Naive thymus-derived CD4-positive, alpha-beta T cell (primary cell): ENCODE data around the gene MKRN2. TPM values are rescaled to one million over a fixed set of nuclear protein-coding genes. Genes with fewer than 3 reads are reported as not detected.
A peak's percentile ranks its signal among the peaks of the same experiment; 100 is the strongest.

Experiments
- ATAC-seq: fragments of 150-1000 bp; cut with Tn5 transposase; 2 replicates; pipeline ENCODE4 v1.10.0; 2021; ENCODE audit warnings: mild to moderate bottlenecking, moderate library complexity
- CTCF ChIA-PET: fragments of 350-600 bp; sonication (Branson Sonifier 250); formaldehyde crosslinking; loops from one replicate; lab custom pipeline; 2021; ENCODE audit warnings: antibody characterized with exemption; lab: Charles Lee
- POLR2A ChIA-PET: fragments of 350-600 bp; sonication (Branson Sonifier 250); formaldehyde crosslinking; loops from one replicate; lab custom pipeline; 2021; ENCODE audit warnings: antibody characterized with exemption, inconsistent platforms; lab: Charles Lee
- DNase-seq, 9 donors: peaks; one replicate each; pipeline versions ENCODE4 v3.0.0 to v3.0.0-alpha.2; 2020 to 2022; ENCODE audit warnings: mixed read lengths in 1 of 9
- H3K27ac ChIP-seq: one replicate; pipeline ENCODE4 v1.7.0; 2013; ENCODE audit warnings: mild to moderate bottlenecking, low read depth, low read length, moderate library complexity
- H3K27me3 ChIP-seq, 2 donors: one replicate each; pipeline ENCODE4 v1.7.0; 2013; ENCODE audit warnings: low read length in 2 of 2, mild to moderate bottlenecking in 2 of 2, moderate library complexity in 2 of 2; ENCODE audit not compliant: control insufficient read depth in 2 of 2, insufficient read depth in 2 of 2
- H3K36me3 ChIP-seq, 3 experiments: 1 replicate in 2 of 3; 2 replicates in 1 of 3; pipeline ENCODE4 v1.7.0; 2013; ENCODE audit warnings: low read length in 3 of 3, mild to moderate bottlenecking in 3 of 3, moderate library complexity in 1 of 3; ENCODE audit not compliant: insufficient read depth in 3 of 3, control insufficient read depth in 2 of 3
- H3K4me1 ChIP-seq, 2 donors: one replicate each; pipeline ENCODE4 v1.7.0; 2013; ENCODE audit warnings: low read length in 2 of 2, mild to moderate bottlenecking in 2 of 2, moderate library complexity in 1 of 2; ENCODE audit not compliant: control insufficient read depth in 2 of 2, insufficient read depth in 2 of 2
- H3K4me3 ChIP-seq: 2 replicates; pipeline ENCODE4 v1.7.0; 2013; ENCODE audit warnings: mild to moderate bottlenecking, low read length
- H3K9me3 ChIP-seq, 3 experiments: 1 replicate in 2 of 3; 2 replicates in 1 of 3; pipeline ENCODE4 v1.7.0; 2013; ENCODE audit warnings: low read length in 3 of 3; ENCODE audit not compliant: control insufficient read depth in 2 of 3
- H3K27ac Mint-ChIP-seq, 9 donors: one replicate each; pipeline ENCODE4 v1.8.0; 2020 to 2022; ENCODE audit warnings: mixed read lengths in 9 of 9, mild to moderate bottlenecking in 8 of 9, moderate library complexity in 5 of 9, inconsistent platforms in 2 of 9
- H3K27me3 Mint-ChIP-seq, 5 donors: one replicate each; pipeline ENCODE4 v1.8.0; 2021 to 2022; ENCODE audit warnings: mixed read lengths in 5 of 5, mild to moderate bottlenecking in 1 of 5
- H3K36me3 Mint-ChIP-seq, 5 donors: one replicate each; pipeline ENCODE4 v1.8.0; 2020 to 2022; ENCODE audit warnings: mixed read lengths in 5 of 5, mild to moderate bottlenecking in 3 of 5, inconsistent platforms in 1 of 5
- H3K4me1 Mint-ChIP-seq, 7 donors: one replicate each; pipeline ENCODE4 v1.8.0; 2020 to 2022; ENCODE audit warnings: mixed read lengths in 7 of 7, mild to moderate bottlenecking in 3 of 7, inconsistent platforms in 1 of 7
- H3K4me3 Mint-ChIP-seq, 10 donors: one replicate each; pipeline ENCODE4 v1.8.0; 2020 to 2022; ENCODE audit warnings: mild to moderate bottlenecking in 10 of 10, mixed read lengths in 10 of 10, moderate library complexity in 6 of 10, inconsistent platforms in 2 of 10
- H3K9me3 Mint-ChIP-seq, 11 donors: one replicate each; pipeline ENCODE4 v1.8.0; 2020 to 2022; ENCODE audit warnings: mixed read lengths in 11 of 11, mild to moderate bottlenecking in 4 of 11, inconsistent platforms in 1 of 11, moderate library complexity in 1 of 11
- intact Hi-C, 2 donors: fragments of 100-400 bp; cut with micrococcal nuclease; formaldehyde crosslinking; loops; one replicate each; pipeline ENCODE4 v1.15.1; 2023
- polyA plus RNA-seq, 2 donors: library from polyadenylated mRNA; unstranded; fragments of 300-500 nt; fragmentation: Illumina TruSeq; gene quantifications; one replicate each; pipeline ENCODE4 v1.2.3, GENCODE V29; 2021
- total RNA-seq, 6 experiments: library from RNA in 5 of 6; stranded (reverse) in 5 of 6; gene quantifications; 1 replicate in 5 of 6; 2 replicates in 1 of 6; pipeline ENCODE4 v1.2.3 and lab custom pipeline; 2021 to 2026

The MKRN2 gene
- total and polyA plus RNA-seq, 7 experiments from 2014 or later: 21.9 to 66.2 (median 32.9) TPM

- intact Hi-C loops: loop anchor here in 1 of 2 donors (10.0 kb wide), 2 partner anchors 795 to 1275 kb away; partner anchors contain the start of gene ATG7
- Histone ChIP-seq H3K27me3 (peaks cover 6% of the 10 kb centered on the region in 2 donors), H3K4me3 (no peak overlapping the region), H3K4me1 (peaks cover 0 to 4% of the 10 kb centered on the region in 2 donors), H3K36me3 (no peaks in the 10 kb centered on the region), H3K27ac (no peak overlapping the region), H3K9me3 (no peaks in the 10 kb centered on the region)
- DNase-seq (no peak), ATAC-seq (no peak)
- H3K27me3 Mint-ChIP-seq: peaks cover 14 to 35% (median 23%) of the 10 kb centered on the region in 5 donors
- H3K4me1 Mint-ChIP-seq: peaks cover 1 to 12% (median 8%) of the 10 kb centered on the region in 7 donors
- H3K4me3 Mint-ChIP-seq: no peak overlapping the region
- no peaks in the 10 kb centered on the region for H3K9me3 Mint-ChIP-seq
- H3K27ac Mint-ChIP-seq: no peak overlapping the region
- ChIA-PET POLR2A (no interaction called here), CTCF (no interaction called here)
- no peaks in the 10 kb centered on the region for H3K36me3 Mint-ChIP-seq
Measured at GRCh38 chr3:12549971-12550760, 6.7 kb upstream of the MKRN2 start.

GRCh38 chr3:12553921-12554391 is 2.9 kb upstream of the MKRN2 start:
- no peak overlapping the region for H3K27ac Mint-ChIP-seq
- POLR2A ChIA-PET: interaction anchor here (0.6 to 0.9 kb wide), 2 partner anchors 70 to 225 kb away, joined by 3 to 4 read pairs; partner anchors contain the start of gene TSEN2
- H3K27me3 ChIP-seq: peaks cover 6% of the 10 kb centered on the region in 2 donors
- CTCF ChIA-PET: no interaction called here
- peak in 3 of 9 donors; percentile 13 to 24 (median 23) for DNase-seq
- H3K4me3 ChIP-seq: peak overlapping the region; percentile 52
- H3K4me1 ChIP-seq: peaks cover 15 to 20% of the 10 kb centered on the region in 2 donors
- no peak overlapping the region for H3K27ac ChIP-seq
- peaks cover 25 to 42% (median 38%) of the 10 kb centered on the region in 7 donors for H3K4me1 Mint-ChIP-seq
- peaks cover 0 to 7% (median 0%) of the 10 kb centered on the region in 3 experiments for H3K36me3 ChIP-seq
- ATAC-seq: no peak
- peaks cover 0 to 4% (median 0%) of the 10 kb centered on the region in 11 donors for H3K9me3 Mint-ChIP-seq
- H3K4me3 Mint-ChIP-seq: peak overlapping the region; percentile 70 to 91 (median 78)
- peaks cover 0 to 5% (median 0%) of the 10 kb centered on the region in 5 donors for H3K36me3 Mint-ChIP-seq
- peaks cover 22 to 42% (median 32%) of the 10 kb centered on the region in 5 donors for H3K27me3 Mint-ChIP-seq
- H3K9me3 ChIP-seq: no peaks in the 10 kb centered on the region
- intact Hi-C loops: loop anchor here in 1 of 2 donors (10.0 kb wide), 2 partner anchors 791 to 1279 kb away; partner anchors contain the start of gene ATG7

GRCh38 chr3:12556314-12556689 is 585 bp upstream of the MKRN2 start:
- CTCF ChIA-PET: no interaction called here

DNA sequence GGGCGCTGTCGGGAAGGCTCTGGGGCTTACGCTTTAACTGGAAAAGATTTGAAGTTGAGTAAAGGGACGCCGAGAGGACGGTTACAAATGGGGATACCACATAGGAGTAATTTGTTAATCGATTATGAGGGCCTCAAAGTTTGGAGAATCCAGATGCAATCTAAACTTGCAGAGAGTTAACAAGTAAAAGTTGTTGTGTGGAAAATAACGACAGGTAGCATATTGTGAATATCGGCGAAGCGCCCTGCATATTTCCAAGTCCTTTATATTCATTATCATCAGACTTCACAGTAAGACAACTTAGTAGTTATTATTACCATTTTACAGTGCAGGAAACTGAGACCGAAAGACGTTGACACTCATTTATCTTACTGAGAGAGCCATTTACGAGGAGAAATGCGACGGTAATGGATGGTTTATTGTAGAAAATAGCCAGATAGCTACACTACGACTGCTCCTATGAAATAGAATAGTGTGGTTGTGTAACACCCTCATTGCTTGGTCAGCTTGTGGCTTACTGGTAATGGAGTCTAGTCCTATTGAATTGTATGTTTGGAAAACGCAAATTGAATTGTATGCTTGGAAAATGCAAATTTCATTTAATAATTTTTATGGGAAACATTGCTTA is 700 bp downstream of the MKRN2 start:
- peaks cover 0 to 7% (median 0%) of the 10 kb centered on the region in 3 experiments for H3K36me3 ChIP-seq
- peaks cover 35 to 38% of the 10 kb centered on the region in 2 donors for H3K4me1 ChIP-seq
- Mint-ChIP-seq H3K36me3 (peaks cover 0 to 5% (median 0%) of the 10 kb centered on the region in 5 donors), H3K27ac (peak overlapping the region; percentile 87 to 95 (median 93)), H3K4me3 (peak overlapping the region; percentile 90 to 100 (median 96)), H3K27me3 (peaks cover 22 to 37% (median 28%) of the 10 kb centered on the region in 5 donors), H3K4me1 (peaks cover 40 to 78% (median 75%) of the 10 kb centered on the region in 7 donors), H3K9me3 (peaks cover 0 to 4% (median 0%) of the 10 kb centered on the region in 11 donors)
- no peaks in the 10 kb centered on the region for H3K9me3 ChIP-seq
- H3K27ac ChIP-seq: peak overlapping the region; percentile 94
- intact Hi-C loops: loop anchor here (1.0 to 10.0 kb wide), 8 partner anchors 73 to 1283 kb away; partner anchors contain the start of genes RAF1 (in 2 of the 2), TAMM41 (in 2 of the 2), TSEN2 (in 2 of the 2) and ATG7 (in 1 of the 2)
- DNase-seq: no peak
- POLR2A ChIA-PET: interaction anchor here (0.6 to 3.1 kb wide), 6 partner anchors 11 to 106 kb away, joined by 3 to 22 read pairs (median 4); partner anchors contain the start of genes RAF1 and TSEN2
- no peak for ATAC-seq
- H3K4me3 ChIP-seq: peak overlapping the region; percentile 95
- CTCF ChIA-PET: no interaction called here
- H3K27me3 ChIP-seq: peaks cover 6% of the 10 kb centered on the region in 2 donors

More at GRCh38 chr3:12556314-12556689, 585 bp upstream of the MKRN2 start:
- Histone ChIP-seq H3K36me3 (peaks cover 0 to 7% (median 0%) of the 10 kb centered on the region in 3 experiments), H3K4me3 (peak overlapping the region; percentile 95), H3K4me1 (peaks cover 30 to 37% of the 10 kb centered on the region in 2 donors), H3K9me3 (no peaks in the 10 kb centered on the region), H3K27me3 (peaks cover 6% of the 10 kb centered on the region in 2 donors), H3K27ac (peak overlapping the region; percentile 94)
- intact Hi-C loops: loop anchor here (2.0 to 10.0 kb wide), 4 partner anchors 164 to 1282 kb away; partner anchors contain the start of genes TAMM41 (in 2 of the 2) and ATG7 (in 1 of the 2)
- peaks cover 0 to 4% (median 0%) of the 10 kb centered on the region in 11 donors for H3K9me3 Mint-ChIP-seq
- DNase-seq (no peak), ATAC-seq (no peak)
- peak overlapping the region; percentile 90 to 100 (median 96) for H3K4me3 Mint-ChIP-seq
- peaks cover 40 to 65% (median 62%) of the 10 kb centered on the region in 7 donors for H3K4me1 Mint-ChIP-seq
- H3K27ac Mint-ChIP-seq: peak overlapping the region; percentile 79 to 95 (median 90)
- POLR2A ChIA-PET: interaction anchor here (0.7 to 3.1 kb wide), 4 partner anchors 47 to 285 kb away, joined by 3 to 22 read pairs (median 11); partner anchors contain the start of genes RAF1, RPL32 and TSEN2
- peaks cover 22 to 37% (median 32%) of the 10 kb centered on the region in 5 donors for H3K27me3 Mint-ChIP-seq
- peaks cover 0 to 5% (median 0%) of the 10 kb centered on the region in 5 donors for H3K36me3 Mint-ChIP-seq

GRCh38 chr3:12558706-12559105 is 1.8 kb downstream of the MKRN2 start:
- Mint-ChIP-seq H3K27ac (peak overlapping the region in 7 of 9 donors; percentile 25 to 95 (median 87)), H3K36me3 (peaks cover 0 to 5% (median 0%) of the 10 kb centered on the region in 5 donors), H3K27me3 (peaks cover 18 to 27% (median 21%) of the 10 kb centered on the region in 5 donors), H3K4me3 (peak overlapping the region; percentile 30 to 100 (median 96)), H3K4me1 (peaks cover 39 to 80% (median 73%) of the 10 kb centered on the region in 7 donors), H3K9me3 (peaks cover 0 to 4% (median 0%) of the 10 kb centered on the region in 11 donors)
- ChIA-PET CTCF (no interaction called here), POLR2A (interaction anchor here (0.7 to 1.6 kb wide), 2 partner anchors 106 to 1904 kb away, joined by 3 to 5 read pairs; partner anchors contain the start of gene RAF1)
- Histone ChIP-seq H3K4me3 (no peak overlapping the region), H3K27ac (no peak overlapping the region), H3K4me1 (peaks cover 35 to 38% of the 10 kb centered on the region in 2 donors), H3K36me3 (peaks cover 0 to 7% (median 0%) of the 10 kb centered on the region in 3 experiments), H3K9me3 (no peaks in the 10 kb centered on the region), H3K27me3 (peaks cover 0 to 4% of the 10 kb centered on the region in 2 donors)
- no peak for ATAC-seq
- no peak for DNase-seq
- intact Hi-C loops: loop anchor here in 1 of 2 donors (10.0 kb wide), 2 partner anchors 786 to 1284 kb away; partner anchors contain the start of gene ATG7
